LNCaP clone FGC (cell line): Measurements from ENCODE around the gene WWC1.
"Not testable (repeated sequence)": the region's sequence is repeated elsewhere in the genome, so short reads cannot be mapped to it uniquely, and the experiment has no call there.

Experiments
- DNase-seq: peaks from one replicate; pipeline ENCODE4 v3.0.0-alpha.2; 2011; ENCODE audit warnings: low read depth
- H3K4me3 ChIP-seq: 2 replicates; pipeline ENCODE4 v1.5.1; 2011; ENCODE audit warnings: mild to moderate bottlenecking, low read depth, low read length, control low read depth
- TF ChIP-seq, protein P1 (sequence below): IDR thresholded peaks from 2 replicates; pipeline ENCODE4 v1.5.1; 2012; ENCODE audit warnings: mild to moderate bottlenecking; ENCODE audit not compliant: control insufficient read depth, insufficient read depth; ENCODE audit errors: extremely low read depth

The WWC1 gene

DNA sequence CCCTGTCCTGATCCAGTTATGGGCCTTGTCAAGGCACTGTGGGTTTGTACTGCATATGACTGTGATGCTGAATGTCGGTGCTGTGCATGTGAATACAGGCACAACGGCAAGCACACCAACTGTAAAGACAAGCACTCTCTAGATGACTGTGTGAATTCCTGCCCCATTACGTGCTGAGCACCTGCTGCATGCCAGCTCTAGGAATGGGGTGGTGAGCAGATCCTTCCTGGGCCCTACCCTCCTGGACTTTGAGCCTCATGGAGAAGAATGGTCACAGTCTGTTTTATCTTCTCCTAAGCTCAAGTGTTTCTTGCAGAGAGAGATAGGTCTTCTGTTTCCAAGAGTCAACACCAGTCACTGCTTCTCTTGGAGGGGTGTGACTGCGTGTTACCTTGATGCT, 138.9 kb downstream of the WWC1 start:
- TF ChIP-seq, protein P1, sequence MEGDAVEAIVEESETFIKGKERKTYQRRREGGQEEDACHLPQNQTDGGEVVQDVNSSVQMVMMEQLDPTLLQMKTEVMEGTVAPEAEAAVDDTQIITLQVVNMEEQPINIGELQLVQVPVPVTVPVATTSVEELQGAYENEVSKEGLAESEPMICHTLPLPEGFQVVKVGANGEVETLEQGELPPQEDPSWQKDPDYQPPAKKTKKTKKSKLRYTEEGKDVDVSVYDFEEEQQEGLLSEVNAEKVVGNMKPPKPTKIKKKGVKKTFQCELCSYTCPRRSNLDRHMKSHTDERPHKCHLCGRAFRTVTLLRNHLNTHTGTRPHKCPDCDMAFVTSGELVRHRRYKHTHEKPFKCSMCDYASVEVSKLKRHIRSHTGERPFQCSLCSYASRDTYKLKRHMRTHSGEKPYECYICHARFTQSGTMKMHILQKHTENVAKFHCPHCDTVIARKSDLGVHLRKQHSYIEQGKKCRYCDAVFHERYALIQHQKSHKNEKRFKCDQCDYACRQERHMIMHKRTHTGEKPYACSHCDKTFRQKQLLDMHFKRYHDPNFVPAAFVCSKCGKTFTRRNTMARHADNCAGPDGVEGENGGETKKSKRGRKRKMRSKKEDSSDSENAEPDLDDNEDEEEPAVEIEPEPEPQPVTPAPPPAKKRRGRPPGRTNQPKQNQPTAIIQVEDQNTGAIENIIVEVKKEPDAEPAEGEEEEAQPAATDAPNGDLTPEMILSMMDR, result no peak
- no peak overlapping the region for H3K4me3 ChIP-seq
- no peak for DNase-seq

DNA sequence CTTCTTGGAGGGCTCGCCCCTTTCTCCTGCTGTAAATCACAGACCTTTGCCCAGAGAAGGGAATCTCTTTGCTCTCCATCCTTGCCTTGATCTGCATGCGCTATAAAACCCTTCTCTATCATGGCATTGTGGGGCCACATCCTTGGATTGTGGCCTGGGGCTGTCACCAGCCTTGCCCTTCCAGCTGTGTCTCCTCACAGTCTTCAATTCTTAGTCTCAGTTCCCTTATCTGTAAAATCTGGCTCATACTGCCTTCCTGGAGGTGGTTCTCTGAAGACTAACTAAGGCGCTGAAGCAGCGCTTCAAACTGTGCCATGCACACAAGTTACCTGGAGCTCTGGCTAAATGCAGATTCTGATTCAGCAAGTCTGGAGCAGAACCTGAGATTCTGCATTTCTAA, 141.5 kb downstream of the WWC1 start:
- no peak overlapping the region for H3K4me3 ChIP-seq
- TF ChIP-seq, protein P1, result no peak
- DNase-seq, result no peak

DNA sequence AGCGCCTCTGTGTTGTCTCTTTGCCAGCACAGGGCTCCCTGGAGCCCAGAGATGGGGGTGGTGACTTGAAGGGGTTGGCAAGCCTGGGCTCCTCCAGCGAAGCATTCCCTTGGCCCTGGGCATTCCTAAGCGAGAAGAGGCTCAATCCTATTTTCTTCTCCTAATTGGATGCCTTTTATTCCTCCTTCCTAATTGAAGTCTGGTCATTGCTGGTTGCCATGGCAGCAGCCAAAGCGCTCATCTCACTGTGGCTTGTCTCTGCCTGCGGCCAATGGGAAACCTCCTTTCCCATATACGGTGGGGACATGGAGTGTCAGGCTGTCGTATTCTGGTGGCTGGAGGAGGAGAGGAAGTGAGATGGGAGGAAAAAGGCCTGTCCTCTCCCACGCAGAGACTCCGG, 142.6 kb downstream of the WWC1 start:
- TF ChIP-seq, protein P1, result no peak
- no peak for DNase-seq

DNA sequence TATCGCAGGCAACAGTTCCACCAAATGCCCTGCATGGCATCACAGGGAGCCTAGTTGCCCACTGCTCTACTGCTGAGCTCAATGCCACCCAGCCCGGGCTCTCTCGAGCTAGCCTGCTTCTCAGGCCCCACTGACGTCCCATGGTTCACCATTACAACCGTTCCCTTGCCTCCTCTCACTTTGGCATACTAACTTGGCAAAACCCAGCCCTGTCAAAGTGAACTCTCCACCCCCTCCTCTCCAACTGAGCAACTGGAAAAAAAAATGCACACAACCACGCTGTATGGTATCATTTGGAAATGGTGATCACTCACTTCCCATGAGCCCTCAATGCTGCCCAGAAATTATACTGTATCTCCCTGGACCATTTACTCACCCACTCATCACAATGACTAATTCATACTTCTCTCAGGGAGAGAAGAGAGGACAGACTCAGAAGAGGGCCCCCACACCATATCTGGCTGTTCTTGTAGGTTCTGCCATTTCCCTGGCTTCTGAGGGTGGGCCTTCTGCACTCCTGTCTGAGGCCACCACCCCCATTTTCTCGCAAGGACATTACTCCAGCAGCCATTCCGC, 143.4 kb downstream of the WWC1 start:
- TF ChIP-seq, protein P1, result no peak
- no peak for DNase-seq
- no peak overlapping the region for H3K4me3 ChIP-seq

More for the DNA sequence above, 142.6 kb downstream of the WWC1 start:
- H3K4me3 ChIP-seq, result no peak overlapping the region

DNA sequence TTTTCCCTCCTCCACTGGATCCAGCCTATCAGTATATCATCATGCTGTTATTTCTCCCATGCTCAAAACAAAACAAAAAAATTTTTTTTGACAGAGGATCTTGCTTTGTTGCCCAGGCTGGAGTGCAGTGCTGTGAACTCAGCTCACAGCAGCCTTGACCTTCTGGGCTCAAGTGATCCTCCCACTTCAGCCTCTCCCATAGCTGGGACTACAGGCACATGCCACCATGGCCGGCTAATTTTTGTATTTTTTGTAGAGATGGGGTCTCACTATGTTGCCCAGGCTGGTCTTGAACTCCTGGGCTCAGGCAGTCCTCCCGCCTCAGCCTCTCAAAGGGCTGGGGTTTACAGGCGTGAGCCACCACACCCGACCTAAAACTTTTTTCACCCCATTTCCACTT, 143.9 kb downstream of the WWC1 start:
- DNase-seq, H3K4me3 ChIP-seq: not testable (repeated sequence)

DNA sequence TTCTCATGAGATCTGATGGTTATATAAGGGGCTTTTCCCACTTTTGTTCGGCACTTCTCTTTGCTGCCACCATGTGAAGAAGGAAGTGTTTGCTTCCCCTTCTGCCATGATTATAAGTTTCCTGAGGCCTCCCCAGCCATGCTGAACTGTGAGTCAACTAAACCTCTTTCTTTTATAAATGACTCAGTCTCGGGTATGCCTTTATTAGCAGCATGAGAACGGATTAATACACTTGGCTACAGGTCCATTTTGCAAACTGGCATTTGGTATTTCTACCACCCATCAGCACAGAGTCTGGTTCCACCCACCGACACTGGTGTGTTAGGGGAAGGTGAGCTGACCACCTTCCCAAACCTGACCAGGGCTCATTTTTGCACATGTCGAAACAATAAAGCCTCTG, 146.9 kb downstream of the WWC1 start:
- no peak overlapping the region for H3K4me3 ChIP-seq
- TF ChIP-seq, protein P1, result no peak
- DNase-seq, result no peak

DNA sequence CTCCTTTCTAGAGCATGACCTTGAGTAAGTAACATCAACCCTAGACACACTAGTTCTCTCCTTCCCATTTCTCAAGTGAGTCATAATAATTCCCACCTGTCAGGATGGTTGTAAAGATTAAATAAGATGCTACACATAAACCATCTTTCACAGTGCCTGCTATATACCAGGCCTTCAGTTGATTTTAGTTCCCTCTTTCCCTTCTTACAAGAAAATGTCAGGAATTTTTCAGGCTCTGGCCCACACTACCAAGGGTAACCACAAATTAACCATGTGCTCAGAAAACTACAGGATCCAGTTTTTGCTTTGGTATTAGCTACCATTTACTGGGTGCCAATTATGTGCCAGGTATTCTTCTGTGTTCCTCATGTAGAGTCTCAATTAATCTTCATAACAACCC, 152.1 kb downstream of the WWC1 start:
- no peak overlapping the region for H3K4me3 ChIP-seq
- DNase-seq, result no peak
- TF ChIP-seq, protein P1, result no peak
